Uterus (tissue), 4 donors: ENCODE results near the gene EPHB2. TPM values are rescaled to one million over a fixed set of nuclear protein-coding genes. Genes with fewer than 3 reads are reported as not detected.
A peak's percentile ranks its signal among the peaks of the same experiment; 100 is the strongest.

Experiments
- DNase-seq, 2 donors: peaks; one replicate each; pipeline ENCODE4 v3.0.0-alpha.2; 2019 to 2020
- H3K27ac ChIP-seq, 2 donors: fragments of 200-600 bp; sonication (generic); 1 replicate in 1 of 2; 2 replicates in 1 of 2; pipeline ENCODE4 v1.5.1; 2016 to 2018
- H3K27me3 ChIP-seq, 2 donors: fragments of 200-600 bp; sonication (generic); one replicate each; pipeline ENCODE4 v1.5.1; 2018 to 2019; ENCODE audit warnings: control low read depth in 1 of 2
- H3K36me3 ChIP-seq, 2 donors: fragments of 200-600 bp; sonication (generic); one replicate each; pipeline ENCODE4 v1.5.1; 2019; ENCODE audit warnings: control low read depth in 1 of 2
- H3K4me1 ChIP-seq, 2 donors: fragments of 200-600 bp; sonication (generic); one replicate each; pipeline ENCODE4 v1.5.1; 2018 to 2019; ENCODE audit warnings: control low read depth in 1 of 2
- H3K4me3 ChIP-seq, 2 donors: fragments of 200-600 bp; sonication (generic); 1 replicate in 1 of 2; 2 replicates in 1 of 2; pipeline ENCODE4 v1.5.1; 2018 to 2019; ENCODE audit warnings: mild to moderate bottlenecking in 1 of 2
- H3K9me3 ChIP-seq, 2 donors: fragments of 200-600 bp; sonication (generic); one replicate each; pipeline ENCODE4 v1.5.1; 2019; ENCODE audit warnings: control low read depth in 1 of 2
- CTCF ChIP-seq, 4 experiments: fragments of 200-600 bp in 2 of 4; fragments of 450-650 bp in 2 of 4; sonication (generic) in 2 of 4; IDR thresholded peaks; one replicate each; pipeline ENCODE4 v1.5.1; 2016 to 2019; ENCODE audit warnings: antibody characterized with exemption in 4 of 4, mild to moderate bottlenecking in 2 of 4, moderate library complexity in 1 of 4
- POLR2A ChIP-seq, 2 donors: fragments of 450-650 bp; IDR thresholded peaks; one replicate each; pipeline ENCODE4 v1.6.1; 2016; ENCODE audit warnings: antibody characterized with exemption in 2 of 2, mild to moderate bottlenecking in 1 of 2, moderate library complexity in 1 of 2
- intact Hi-C: fragments of 100-400 bp; cut with DNase I; formaldehyde crosslinking; loops from one replicate; pipeline ENCODE4 v1.15.1; 2023; ENCODE audit warnings: low total_unique reads
- total RNA-seq, 4 donors: library from RNA; depleted of rRNA in 3 of 4; stranded (reverse); fragments of >200 nt in 3 of 4; gene quantifications; one replicate each; pipeline versions ENCODE4 v1.1.0 to v1.2.4, GENCODE V29; 2014 to 2023
- donor health status: DM: yes; HTN: yes; CAD: no.

Gene EPHB2
- total RNA-seq, 4 donors from 2014 or later, result under 0.01 to 49.6 (median 2.2) TPM

GRCh38 chr1:22855668-22856606 is 145.3 kb downstream of the EPHB2 start:
- H3K4me1 ChIP-seq, result no peaks in the 10 kb centered on the region
- no peak overlapping the region for H3K27ac ChIP-seq
- intact Hi-C loops, result no loop called here
- TF ChIP-seq CTCF (IDR thresholded peaks at IDR 0.05) (no peak), POLR2A (IDR thresholded peaks at IDR 0.05) (no peak)
- no peaks in the 10 kb centered on the region for H3K36me3 ChIP-seq
- H3K4me3 ChIP-seq, result no peak overlapping the region
- no peaks in the 10 kb centered on the region for H3K27me3 ChIP-seq
- no peak for DNase-seq
- no peaks in the 10 kb centered on the region for H3K9me3 ChIP-seq

- Histone ChIP-seq H3K27me3 (no peaks in the 10 kb centered on the region), H3K27ac (no peak overlapping the region), H3K36me3 (no peaks in the 10 kb centered on the region), H3K9me3 (no peaks in the 10 kb centered on the region), H3K4me1 (no peaks in the 10 kb centered on the region), H3K4me3 (no peak overlapping the region)
- TF ChIP-seq CTCF (IDR thresholded peaks at IDR 0.05) (no peak), POLR2A (IDR thresholded peaks at IDR 0.05) (no peak)
- no peak for DNase-seq
- intact Hi-C loops, result no loop called here
Measured at GRCh38 chr1:22857661-22858060, 147.0 kb downstream of the EPHB2 start.

DNA sequence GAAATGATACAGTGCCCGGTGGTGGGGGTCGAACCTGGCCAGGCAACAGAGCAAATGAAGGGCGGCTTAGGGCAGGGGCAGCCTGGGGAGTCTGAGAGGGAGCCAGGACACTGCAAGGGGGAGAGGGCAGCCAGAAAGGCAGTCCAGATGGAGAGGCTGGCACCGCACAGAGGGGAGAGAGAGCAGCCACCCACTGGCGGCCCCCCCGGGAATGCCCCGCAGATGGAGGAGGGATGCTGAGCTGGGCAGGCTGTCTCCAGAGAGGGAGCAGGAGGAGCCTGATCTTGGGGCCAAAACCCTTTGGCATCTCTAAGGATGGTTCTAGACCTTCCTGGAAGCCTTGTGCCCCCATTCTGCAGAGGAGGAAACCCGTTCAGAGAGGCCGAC is 149.8 kb downstream of the EPHB2 start:
- TF ChIP-seq POLR2A (IDR thresholded peaks at IDR 0.05) (no peak), CTCF (IDR thresholded peaks at IDR 0.05) (no peak)
- intact Hi-C loops, result no loop called here
- Histone ChIP-seq H3K36me3 (no peaks in the 10 kb centered on the region), H3K27ac (no peak overlapping the region), H3K27me3 (no peaks in the 10 kb centered on the region), H3K9me3 (no peaks in the 10 kb centered on the region), H3K4me1 (no peaks in the 10 kb centered on the region), H3K4me3 (no peak overlapping the region)
- DNase-seq, result no peak

- TF ChIP-seq POLR2A (IDR thresholded peaks at IDR 0.05) (no peak), CTCF (IDR thresholded peaks at IDR 0.05) (no peak)
- no peak for DNase-seq
- Histone ChIP-seq H3K9me3 (no peaks in the 10 kb centered on the region), H3K36me3 (no peaks in the 10 kb centered on the region), H3K27me3 (no peaks in the 10 kb centered on the region), H3K27ac (no peak overlapping the region), H3K4me3 (no peak overlapping the region), H3K4me1 (no peaks in the 10 kb centered on the region)
- intact Hi-C loops, result no loop called here
Measured at GRCh38 chr1:22860883-22861385, 150.3 kb downstream of the EPHB2 start.

DNA sequence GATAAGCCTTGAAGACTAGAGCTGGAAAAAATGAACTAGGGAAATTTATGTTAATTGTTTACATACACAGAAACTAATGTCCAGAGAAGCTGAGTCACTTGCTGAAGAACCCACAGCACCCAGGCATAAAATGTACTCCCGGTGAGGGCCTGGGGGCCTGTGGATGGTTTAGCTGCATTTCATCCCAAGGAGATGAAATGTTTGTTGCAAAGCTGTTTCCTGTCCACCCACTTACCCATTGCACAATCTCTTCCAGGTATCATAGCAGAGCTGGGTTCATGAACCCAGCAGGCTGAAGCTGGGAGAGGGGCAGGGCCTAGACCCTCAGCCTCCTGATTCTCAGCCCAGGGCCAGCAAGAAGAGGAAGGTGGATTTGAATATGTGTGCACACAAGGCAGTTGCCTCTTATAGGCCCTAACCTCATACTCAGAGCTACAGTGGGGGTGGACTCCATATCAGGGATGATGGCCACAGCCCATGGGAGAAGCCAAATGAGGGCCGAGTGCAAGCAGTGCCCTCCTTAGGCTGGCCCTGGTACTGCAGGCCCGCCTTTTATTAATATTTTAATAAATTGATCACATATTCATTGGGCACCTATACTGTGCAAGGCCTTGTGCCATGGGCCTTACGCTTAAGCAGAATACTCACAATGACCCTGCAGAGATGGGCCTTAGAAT is 151.3 kb downstream of the EPHB2 start:
- peak in 1 of 2 donors; percentile 38 for DNase-seq
- Histone ChIP-seq H3K27me3 (no peaks in the 10 kb centered on the region), H3K27ac (no peak overlapping the region), H3K4me3 (no peak overlapping the region), H3K36me3 (no peaks in the 10 kb centered on the region), H3K4me1 (no peaks in the 10 kb centered on the region), H3K9me3 (no peaks in the 10 kb centered on the region)
- TF ChIP-seq POLR2A (IDR thresholded peaks at IDR 0.05) (no peak), CTCF (IDR thresholded peaks at IDR 0.05) (peak in 3 of 4 experiments; percentile 23 to 27 (median 26))
- intact Hi-C loops, result no loop called here
